Hepatocyte (in vitro differentiated cells): ENCODE measurements around the gene SYNE2.

Experiments used
- EZH2phosphoT487 ChIP-seq: fragments of 200-600 bp; sonication (generic); IDR thresholded peaks from one replicate; pipeline ENCODE4 v1.6.1; 2018; ENCODE audit warnings: antibody characterized with exemption, mild to moderate bottlenecking, low read depth, moderate library complexity; ENCODE audit not compliant: unreplicated experiment, severe bottlenecking
- TF ChIP-seq, protein P1 (sequence below): fragments of 200-600 bp; sonication (generic); IDR thresholded peaks from 2 replicates; pipeline ENCODE4 v1.5.1; 2016; ENCODE audit warnings: antibody characterized with exemption, mild to moderate bottlenecking; ENCODE audit not compliant: poor library complexity

DNA sequence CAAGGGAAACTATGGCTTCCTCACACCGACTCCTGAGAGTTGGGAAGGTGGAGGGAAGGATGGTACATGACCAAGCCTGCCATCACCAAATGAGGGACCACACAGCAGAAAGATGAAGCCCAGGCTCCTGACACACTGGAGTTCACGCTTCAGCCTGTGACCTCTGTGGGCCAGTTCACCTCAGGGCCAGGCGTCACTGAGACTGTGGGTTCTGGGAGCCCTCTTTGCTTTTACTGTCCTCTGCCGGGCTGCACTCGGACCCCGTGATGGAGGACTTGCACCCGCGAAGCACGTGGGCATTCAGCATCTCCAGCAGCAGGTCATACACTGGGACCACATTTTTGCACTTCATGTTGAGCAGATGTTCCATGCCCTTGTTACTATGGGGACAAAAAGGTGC lies 380.1 kb downstream of the SYNE2 start:
- no peak for TF ChIP-seq EZH2phosphoT487
- TF ChIP-seq, protein P1, sequence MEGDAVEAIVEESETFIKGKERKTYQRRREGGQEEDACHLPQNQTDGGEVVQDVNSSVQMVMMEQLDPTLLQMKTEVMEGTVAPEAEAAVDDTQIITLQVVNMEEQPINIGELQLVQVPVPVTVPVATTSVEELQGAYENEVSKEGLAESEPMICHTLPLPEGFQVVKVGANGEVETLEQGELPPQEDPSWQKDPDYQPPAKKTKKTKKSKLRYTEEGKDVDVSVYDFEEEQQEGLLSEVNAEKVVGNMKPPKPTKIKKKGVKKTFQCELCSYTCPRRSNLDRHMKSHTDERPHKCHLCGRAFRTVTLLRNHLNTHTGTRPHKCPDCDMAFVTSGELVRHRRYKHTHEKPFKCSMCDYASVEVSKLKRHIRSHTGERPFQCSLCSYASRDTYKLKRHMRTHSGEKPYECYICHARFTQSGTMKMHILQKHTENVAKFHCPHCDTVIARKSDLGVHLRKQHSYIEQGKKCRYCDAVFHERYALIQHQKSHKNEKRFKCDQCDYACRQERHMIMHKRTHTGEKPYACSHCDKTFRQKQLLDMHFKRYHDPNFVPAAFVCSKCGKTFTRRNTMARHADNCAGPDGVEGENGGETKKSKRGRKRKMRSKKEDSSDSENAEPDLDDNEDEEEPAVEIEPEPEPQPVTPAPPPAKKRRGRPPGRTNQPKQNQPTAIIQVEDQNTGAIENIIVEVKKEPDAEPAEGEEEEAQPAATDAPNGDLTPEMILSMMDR, result no peak
